Mesothelial cell of epicardium (in vitro differentiated cells): ENCODE results near the gene MAT2A. TPM values are rescaled to one million over a fixed set of nuclear protein-coding genes. Genes with fewer than 3 reads are reported as not detected.
A peak's percentile ranks its signal among the peaks of the same experiment; 100 is the strongest.

Source experiments
- DNase-seq, 2 experiments: peaks; one replicate each; pipeline ENCODE4 v3.0.0; 2021; ENCODE audit warnings: low spot score in 2 of 2; ENCODE audit not compliant: unreplicated experiment in 2 of 2
- H3K27ac Mint-ChIP-seq: 2 replicates; pipeline ENCODE4 v1.8.0; 2021; ENCODE audit warnings: mixed read lengths
- H3K27me3 Mint-ChIP-seq: 2 replicates; pipeline ENCODE4 v1.8.0; 2021; ENCODE audit warnings: low read depth, mixed read lengths
- H3K36me3 Mint-ChIP-seq: 2 replicates; pipeline ENCODE4 v1.8.0; 2021; ENCODE audit warnings: mixed read lengths
- H3K4me1 Mint-ChIP-seq: 2 replicates; pipeline ENCODE4 v1.8.0; 2021; ENCODE audit warnings: mixed read lengths
- H3K4me3 Mint-ChIP-seq: 2 replicates; pipeline ENCODE4 v1.8.0; 2021; ENCODE audit warnings: mild to moderate bottlenecking, moderate library complexity, mixed read lengths
- H3K9me3 Mint-ChIP-seq: 2 replicates; pipeline ENCODE4 v1.8.0; 2021; ENCODE audit warnings: mixed read lengths
- CTCF ChIP-seq: fragments of 200-600 bp; sonication (generic); IDR thresholded peaks from one replicate; pipeline ENCODE4 v1.5.0; 2021; ENCODE audit warnings: antibody characterized with exemption; ENCODE audit not compliant: unreplicated experiment
- total RNA-seq: library from RNA; stranded (reverse); gene quantifications from 3 replicates; pipeline ENCODE4 v1.2.1, GENCODE V29; 2021

MAT2A gene
- total RNA-seq, 1 donor from 2014 or later: 274 TPM

GRCh38 chr2:85536479-85536878 lies 2.5 kb upstream of the MAT2A start:
- Mint-ChIP-seq H3K9me3 (no peaks in the 10 kb centered on the region), H3K4me3 (peak overlapping the region; percentile 14), H3K27me3 (no peaks in the 10 kb centered on the region), H3K36me3 (peaks cover 3% of the 10 kb centered on the region), H3K27ac (peak overlapping the region; percentile 99), H3K4me1 (peaks cover 33% of the 10 kb centered on the region)
- no peak for DNase-seq
- no peak for TF ChIP-seq CTCF

- no peak for TF ChIP-seq CTCF
- Mint-ChIP-seq H3K4me1 (peaks cover 47% of the 10 kb centered on the region), H3K4me3 (peak overlapping the region; percentile 89), H3K27me3 (no peaks in the 10 kb centered on the region), H3K36me3 (peaks cover 17% of the 10 kb centered on the region), H3K27ac (peak overlapping the region; percentile 99), H3K9me3 (no peaks in the 10 kb centered on the region)
- DNase-seq: peak in 1 of 2 experiments; percentile 58
These were observed 1.1 kb upstream of the MAT2A start for GRCh38 chr2:85537600-85538506.

GRCh38 chr2:85539361-85540132 lies 579 bp downstream of the MAT2A start:
- DNase-seq: peak; percentile 36 to 64
- TF ChIP-seq CTCF: no peak
- Mint-ChIP-seq H3K4me3 (peak overlapping the region; percentile 89), H3K36me3 (peaks cover 29% of the 10 kb centered on the region), H3K4me1 (peaks cover 60% of the 10 kb centered on the region), H3K9me3 (no peaks in the 10 kb centered on the region), H3K27ac (peak overlapping the region; percentile 99), H3K27me3 (no peaks in the 10 kb centered on the region)

GRCh38 chr2:85540133-85540648 lies 1.2 kb downstream of the MAT2A start:
- no peak for DNase-seq
- Mint-ChIP-seq H3K4me1 (peaks cover 60% of the 10 kb centered on the region), H3K4me3 (peak overlapping the region; percentile 89), H3K27me3 (no peaks in the 10 kb centered on the region), H3K9me3 (no peaks in the 10 kb centered on the region), H3K27ac (peak overlapping the region; percentile 86), H3K36me3 (peaks cover 29% of the 10 kb centered on the region)
- no peak for TF ChIP-seq CTCF

GRCh38 chr2:85541262-85541661 lies 2.3 kb downstream of the MAT2A start:
- TF ChIP-seq CTCF: no peak
- Mint-ChIP-seq H3K36me3 (peaks cover 28% of the 10 kb centered on the region), H3K9me3 (no peaks in the 10 kb centered on the region), H3K27me3 (no peaks in the 10 kb centered on the region), H3K4me1 (peaks cover 58% of the 10 kb centered on the region), H3K4me3 (peak overlapping the region; percentile 89), H3K27ac (no peak overlapping the region)
- DNase-seq: no peak
